GM12878 (cell line): ENCODE measurements around the gene RNF11. TPM values are rescaled to one million over a fixed set of nuclear protein-coding genes. Genes with fewer than 3 reads are reported as not detected.

Experiments used
- ATAC-seq: fragments of 200-7000 bp; cut with Tn5 transposase; 3 replicates; pipeline ENCODE4 v1.9.1; 2020; ENCODE audit warnings: mild to moderate bottlenecking, moderate library complexity
- BruUV-seq: library from RNA; stranded (reverse); fragments of 400-500 nt; replicated peaks from 2 replicates; lab custom pipeline; 2021; lab: Mats Ljungman, UMichigan
- CTCF ChIA-PET: fragments of 300-600 bp; sonication (Branson Sonifier 250); formaldehyde crosslinking; extraction: SDS; loops from one replicate; lab custom pipeline; 2021; ENCODE audit warnings: inconsistent platforms; lab: Yijun Ruan, JAX
- POLR2A ChIA-PET: fragments of 350-600 bp; formaldehyde crosslinking; extraction: SDS; loops from one replicate; lab custom pipeline; 2021; ENCODE audit warnings: inconsistent platforms; lab: Charles Lee
- RAD21 ChIA-PET: fragments of 300-600 bp; sonication (Branson Sonifier 250); formaldehyde crosslinking; loops from one replicate; lab custom pipeline; 2023; ENCODE audit warnings: antibody characterized with exemption; ENCODE audit not compliant: unreplicated experiment; lab: Charles Lee
- SMC1A ChIA-PET: fragments of 300-600 bp; sonication (Branson Sonifier 250); formaldehyde crosslinking; loops from one replicate; lab custom pipeline; 2023; ENCODE audit not compliant: unreplicated experiment, uncharacterized antibody; lab: Charles Lee
- DNase-seq: peaks from one replicate; pipeline ENCODE4 v3.0.0-alpha.2; 2011; ENCODE audit warnings: low read depth, low spot score
- FAIRE-seq: peaks from 3 replicates; lab custom pipeline; 2011; peaks lifted over from hg19 to GRCh38; lab: Jason Lieb, UNC
- H2AFZ ChIP-seq: 2 replicates; pipeline ENCODE4 v1.6.0; 2011; ENCODE audit warnings: low read depth, low read length, control low read depth; ENCODE audit not compliant: control insufficient read depth
- H3K27ac ChIP-seq: 2 replicates; pipeline ENCODE4 v1.5.1; 2011; ENCODE audit warnings: control low read depth; ENCODE audit not compliant: control insufficient read depth, insufficient read depth
- H3K27me3 ChIP-seq, 2 experiments: replicated peaks in 1 of 2; 2 replicates each; pipeline versions ENCODE4 v1.6.0 to v1.6.1; 2011; ENCODE audit warnings: low read length in 1 of 2; ENCODE audit not compliant: control insufficient read depth in 2 of 2, insufficient read depth in 2 of 2
- H3K36me3 ChIP-seq, 2 experiments: 2 replicates each; pipeline ENCODE4 v1.5.1; 2011; ENCODE audit warnings: low read length in 1 of 2; ENCODE audit not compliant: control insufficient read depth in 2 of 2, insufficient read depth in 2 of 2
- H3K4me1 ChIP-seq: 2 replicates; pipeline ENCODE4 v1.6.1; 2011; ENCODE audit warnings: mild to moderate bottlenecking, low read length, moderate library complexity, mixed read lengths; ENCODE audit not compliant: control insufficient read depth, insufficient read depth
- H3K4me2 ChIP-seq: 2 replicates; pipeline ENCODE4 v1.6.0; 2011; ENCODE audit warnings: control low read depth; ENCODE audit not compliant: control insufficient read depth, insufficient read depth
- H3K4me3 ChIP-seq: fragments of 200-600 bp; sonication (generic); 2 replicates; pipeline ENCODE4 v1.5.1; 2016
- H3K79me2 ChIP-seq: 2 replicates; pipeline ENCODE4 v1.6.0; 2011; ENCODE audit warnings: low read length; ENCODE audit not compliant: control insufficient read depth, insufficient read depth
- H3K9ac ChIP-seq: 2 replicates; pipeline ENCODE4 v1.8.0; 2011; ENCODE audit warnings: low read length, control low read depth, mixed read lengths; ENCODE audit not compliant: control insufficient read depth, insufficient read depth
- H3K9me3 ChIP-seq: replicated peaks from 3 replicates; pipeline ENCODE4 v1.5.1; 2011; ENCODE audit warnings: mild to moderate bottlenecking, low read length; ENCODE audit not compliant: control insufficient read depth, insufficient read depth
- H4K20me1 ChIP-seq: 2 replicates; pipeline ENCODE4 v1.6.0; 2011; ENCODE audit not compliant: control insufficient read depth, insufficient read depth
- BMI1 ChIP-seq: fragments of 450-650 bp; IDR thresholded peaks from 2 replicates; pipeline ENCODE4 v1.6.1; 2016; ENCODE audit warnings: mild to moderate bottlenecking, moderate library complexity, borderline replicate concordance
- BRCA1 ChIP-seq: IDR thresholded peaks from 2 replicates; pipeline ENCODE4 v1.6.1; 2011; ENCODE audit warnings: low read depth, low read length, improper control_type of control experiment
- DPF2 ChIP-seq: fragments of 450-650 bp; IDR thresholded peaks from 2 replicates; pipeline ENCODE4 v1.6.1; 2017; ENCODE audit warnings: mild to moderate bottlenecking
- E2F4 ChIP-seq: IDR thresholded peaks from 2 replicates; pipeline ENCODE4 v1.6.1; 2012; ENCODE audit warnings: low read depth, low read length, improper control_type of control experiment
- GATAD2B ChIP-seq: fragments of 450-650 bp; conservative IDR thresholded peaks from 2 replicates; pipeline ENCODE4 v1.6.1; 2017; ENCODE audit warnings: low read depth, mild to moderate bottlenecking, moderate library complexity
- HDGF ChIP-seq: fragments of 450-650 bp; IDR thresholded peaks from 2 replicates; pipeline ENCODE4 v1.6.1; 2016; ENCODE audit warnings: antibody characterized with exemption
- IKZF1 ChIP-seq: fragments of 450-650 bp; conservative IDR thresholded peaks from 2 replicates; pipeline ENCODE4 v1.6.1; 2017; ENCODE audit warnings: antibody characterized with exemption, mild to moderate bottlenecking
- MYB ChIP-seq: fragments of 150-350 bp; IDR thresholded peaks from 2 replicates; pipeline ENCODE4 v1.6.1; 2014; ENCODE audit warnings: mild to moderate bottlenecking, low read depth, low read length, borderline replicate concordance
- NFIC ChIP-seq: IDR thresholded peaks from 2 replicates; pipeline ENCODE4 v1.6.1; 2012; ENCODE audit warnings: low read depth, mild to moderate bottlenecking, inconsistent platforms, low read length, moderate library complexity
- NR2F1 ChIP-seq: fragments of 450-650 bp; conservative IDR thresholded peaks from 2 replicates; pipeline ENCODE4 v1.6.1; 2017; ENCODE audit warnings: mild to moderate bottlenecking
- PAX8 ChIP-seq: fragments of 450-650 bp; IDR thresholded peaks from 2 replicates; pipeline ENCODE4 v1.6.1; 2017; ENCODE audit warnings: mild to moderate bottlenecking, moderate library complexity
- RAD51 ChIP-seq: fragments of 450-650 bp; IDR thresholded peaks from 2 replicates; pipeline ENCODE4 v1.6.1; 2016; ENCODE audit warnings: moderate library complexity, mild to moderate bottlenecking, inconsistent platforms
- RUNX3 ChIP-seq: IDR thresholded peaks from 2 replicates; pipeline ENCODE4 v1.6.1; 2012; ENCODE audit warnings: low read length, inconsistent platforms
- SIX5 ChIP-seq: IDR thresholded peaks from 2 replicates; pipeline ENCODE4 v1.6.1; 2011; ENCODE audit warnings: mild to moderate bottlenecking, low read depth, low read length, moderate library complexity; ENCODE audit not compliant: severe bottlenecking
- SMAD1 ChIP-seq: fragments of 450-650 bp; IDR thresholded peaks from 2 replicates; pipeline ENCODE4 v1.6.1; 2018; ENCODE audit warnings: mild to moderate bottlenecking, low read depth; ENCODE audit not compliant: partially characterized antibody
- SMAD5 ChIP-seq: IDR thresholded peaks from 2 replicates; pipeline ENCODE4 v1.6.1; 2016; ENCODE audit warnings: antibody characterized with exemption, low read depth
- STAT3 ChIP-seq: IDR thresholded peaks from 2 replicates; pipeline ENCODE4 v1.6.1; 2011; ENCODE audit warnings: low read depth, low read length, improper control_type of control experiment
- TBL1XR1 ChIP-seq: IDR thresholded peaks from 2 replicates; pipeline ENCODE4 v1.6.1; 2012; ENCODE audit warnings: low read depth, low read length, improper control_type of control experiment
- ZBTB33 ChIP-seq: fragments of 450-650 bp; IDR thresholded peaks from 2 replicates; pipeline ENCODE4 v1.6.1; 2017; ENCODE audit warnings: mild to moderate bottlenecking
- WGBS: methylation state at CpG from one replicate; pipeline ENCODE4 v1.1.6; 2016; ENCODE audit warnings: low lambda C conversion rate; ENCODE audit not compliant: insufficient replicate concordance, insufficient coverage; ENCODE audit errors: missing lambda C conversion rate; 5-methylcytosine and 5-hydroxymethylcytosine counted together
- in situ Hi-C: fragments of 300-500 bp; cut with MboI; formaldehyde crosslinking; loops from 9 replicates; pipeline ENCODE4 v1.14.3; 2018; ENCODE audit warnings: mixed read lengths
- intact Hi-C: fragments of 100-400 bp; cut with micrococcal nuclease; formaldehyde crosslinking; loops from one replicate; pipeline ENCODE4 v1.14.2; 2022; ENCODE audit not compliant: unreplicated experiment
- polyA plus RNA-seq, 11 experiments: library from polyadenylated mRNA; depleted of rRNA in 4 of 11; unstranded in 6 of 11; stranded (reverse) in 5 of 11; fragments of >200 nt; fragmentation: Nextera tagmentation in 4 of 11; fragmentation: Illumina TruSeq in 1 of 11; extraction: Ambion mirVana in 4 of 11; extraction: Trizol in 1 of 11; gene quantifications; 1 replicate in 1 of 11; 2 replicates in 10 of 11; pipeline versions ENCODE4 v1.2.1 to v1.2.3, GENCODE V29; 2011 to 2016; ENCODE audit warnings: inconsistent platforms in 2 of 11, missing spikeins in 2 of 11, low read depth in 1 of 11
- total RNA-seq, 4 experiments: library from RNA; depleted of rRNA in 3 of 4; stranded (reverse); fragments of >200 nt in 3 of 4; fragmentation: Illumina TruSeq in 1 of 4; extraction: Trizol in 1 of 4; gene quantifications; 2 replicates each; pipeline versions ENCODE4 v1.2.1 to v1.2.3, GENCODE V29; 2013 to 2021

The RNF11 gene
- total and polyA plus RNA-seq, 10 of the 15 experiments (the other 5 are each of a cell fraction or from before 2014, with no cell fraction given): 9.5 to 43.6 (median 32.3) TPM

- no peaks in the 10 kb centered on the region for H3K9me3 ChIP-seq
- no peak overlapping the region for H3K4me3 ChIP-seq
- no peak overlapping the region for H3K4me2 ChIP-seq
- no peak for FAIRE-seq
- BruUV-seq: no TSS peak
- SMC1A ChIA-PET: interaction anchor here (0.9 kb wide), 1 partner anchor 27 kb away, joined by 3 read pairs; the partner anchor contains the start of gene RNF11
- CTCF ChIA-PET: interaction anchor here (0.6 to 1.4 kb wide), 2 partner anchors 414 to 489 kb away, joined by 3 to 4 read pairs; no protein-coding TSS in a partner anchor
- no peak overlapping the region for H3K27ac ChIP-seq
- DNase-seq: no peak
- peaks cover 8% of the 10 kb centered on the region for H3K4me1 ChIP-seq
- no peak for ATAC-seq
- no peak overlapping the region for H3K9ac ChIP-seq
- H2AFZ ChIP-seq: no peak overlapping the region
- TF ChIP-seq NR2F1 (no peak), BRCA1 (no peak), HDGF (no peak), DPF2 (no peak), SIX5 (no peak), SMAD5 (no peak), ZBTB33 (no peak), PAX8 (no peak), MYB (no peak), E2F4 (no peak), SMAD1 (no peak), BMI1 (no peak), RUNX3 (no peak), NFIC (no peak), STAT3 (no peak), GATAD2B (no peak), RAD51 (no peak), IKZF1 (no peak), TBL1XR1 (no peak)
- TF ChIP-seq, all 136 proteins: peak for 0
- intact Hi-C loops (no loop called here), in situ Hi-C loops (no loop called here)
- Histone ChIP-seq H3K27me3 (no peaks in the 10 kb centered on the region), H3K79me2 (peaks cover 24% of the 10 kb centered on the region), H4K20me1 (no peaks in the 10 kb centered on the region), H3K36me3 (peaks cover 0 to 2% of the 10 kb centered on the region in 2 experiments; a peak in 1 of 4 replicates)
- WGBS: 96% methylated on average over 4 of the region's 4 CpGs
- ChIA-PET RAD21 (interaction anchor here (0.8 kb wide), 1 partner anchor 34 kb away, joined by 3 read pairs; no protein-coding TSS in a partner anchor), POLR2A (no interaction called here)
Measured at GRCh38 chr1:51263147-51263877, 27.2 kb downstream of the RNF11 start.
